ENCODE data around the gene ZNF141.

DNA sequence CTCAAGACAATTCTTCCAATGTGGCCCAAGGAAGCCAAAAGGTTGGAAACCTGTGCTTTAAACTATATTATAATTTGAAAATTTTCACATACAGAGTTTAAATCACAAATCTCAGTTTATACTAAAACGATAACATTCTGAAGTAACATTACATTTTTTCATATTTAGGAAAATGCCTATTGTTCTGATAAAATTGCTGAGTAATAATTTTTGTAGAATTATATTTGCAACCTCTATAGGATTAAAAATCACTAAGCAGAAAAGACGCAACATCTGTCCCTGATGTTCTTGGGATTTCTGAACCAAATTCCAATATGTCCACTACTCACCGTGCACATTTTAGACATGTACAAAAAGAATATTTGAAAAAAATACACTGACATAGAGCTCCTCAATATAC lies 42.9 kb upstream of the ZNF141 start:
- TF ChIP-seq, protein P1, sequence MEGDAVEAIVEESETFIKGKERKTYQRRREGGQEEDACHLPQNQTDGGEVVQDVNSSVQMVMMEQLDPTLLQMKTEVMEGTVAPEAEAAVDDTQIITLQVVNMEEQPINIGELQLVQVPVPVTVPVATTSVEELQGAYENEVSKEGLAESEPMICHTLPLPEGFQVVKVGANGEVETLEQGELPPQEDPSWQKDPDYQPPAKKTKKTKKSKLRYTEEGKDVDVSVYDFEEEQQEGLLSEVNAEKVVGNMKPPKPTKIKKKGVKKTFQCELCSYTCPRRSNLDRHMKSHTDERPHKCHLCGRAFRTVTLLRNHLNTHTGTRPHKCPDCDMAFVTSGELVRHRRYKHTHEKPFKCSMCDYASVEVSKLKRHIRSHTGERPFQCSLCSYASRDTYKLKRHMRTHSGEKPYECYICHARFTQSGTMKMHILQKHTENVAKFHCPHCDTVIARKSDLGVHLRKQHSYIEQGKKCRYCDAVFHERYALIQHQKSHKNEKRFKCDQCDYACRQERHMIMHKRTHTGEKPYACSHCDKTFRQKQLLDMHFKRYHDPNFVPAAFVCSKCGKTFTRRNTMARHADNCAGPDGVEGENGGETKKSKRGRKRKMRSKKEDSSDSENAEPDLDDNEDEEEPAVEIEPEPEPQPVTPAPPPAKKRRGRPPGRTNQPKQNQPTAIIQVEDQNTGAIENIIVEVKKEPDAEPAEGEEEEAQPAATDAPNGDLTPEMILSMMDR (conservative IDR thresholded peaks at IDR 0.05; ENCODE audit: low read depth in 2 of 2): no peak
- TF ChIP-seq EZH2 (IDR thresholded peaks at IDR 0.05; ENCODE audit: low read depth, unreplicated experiment): no peak
- TF ChIP-seq POLR2AphosphoS5 (IDR thresholded peaks at IDR 0.05; ENCODE audit: low read depth): no peak
- TF ChIP-seq NANOG (IDR thresholded peaks at IDR 0.05; ENCODE audit: borderline replicate concordance): no peak
- TF ChIP-seq, protein P2, sequence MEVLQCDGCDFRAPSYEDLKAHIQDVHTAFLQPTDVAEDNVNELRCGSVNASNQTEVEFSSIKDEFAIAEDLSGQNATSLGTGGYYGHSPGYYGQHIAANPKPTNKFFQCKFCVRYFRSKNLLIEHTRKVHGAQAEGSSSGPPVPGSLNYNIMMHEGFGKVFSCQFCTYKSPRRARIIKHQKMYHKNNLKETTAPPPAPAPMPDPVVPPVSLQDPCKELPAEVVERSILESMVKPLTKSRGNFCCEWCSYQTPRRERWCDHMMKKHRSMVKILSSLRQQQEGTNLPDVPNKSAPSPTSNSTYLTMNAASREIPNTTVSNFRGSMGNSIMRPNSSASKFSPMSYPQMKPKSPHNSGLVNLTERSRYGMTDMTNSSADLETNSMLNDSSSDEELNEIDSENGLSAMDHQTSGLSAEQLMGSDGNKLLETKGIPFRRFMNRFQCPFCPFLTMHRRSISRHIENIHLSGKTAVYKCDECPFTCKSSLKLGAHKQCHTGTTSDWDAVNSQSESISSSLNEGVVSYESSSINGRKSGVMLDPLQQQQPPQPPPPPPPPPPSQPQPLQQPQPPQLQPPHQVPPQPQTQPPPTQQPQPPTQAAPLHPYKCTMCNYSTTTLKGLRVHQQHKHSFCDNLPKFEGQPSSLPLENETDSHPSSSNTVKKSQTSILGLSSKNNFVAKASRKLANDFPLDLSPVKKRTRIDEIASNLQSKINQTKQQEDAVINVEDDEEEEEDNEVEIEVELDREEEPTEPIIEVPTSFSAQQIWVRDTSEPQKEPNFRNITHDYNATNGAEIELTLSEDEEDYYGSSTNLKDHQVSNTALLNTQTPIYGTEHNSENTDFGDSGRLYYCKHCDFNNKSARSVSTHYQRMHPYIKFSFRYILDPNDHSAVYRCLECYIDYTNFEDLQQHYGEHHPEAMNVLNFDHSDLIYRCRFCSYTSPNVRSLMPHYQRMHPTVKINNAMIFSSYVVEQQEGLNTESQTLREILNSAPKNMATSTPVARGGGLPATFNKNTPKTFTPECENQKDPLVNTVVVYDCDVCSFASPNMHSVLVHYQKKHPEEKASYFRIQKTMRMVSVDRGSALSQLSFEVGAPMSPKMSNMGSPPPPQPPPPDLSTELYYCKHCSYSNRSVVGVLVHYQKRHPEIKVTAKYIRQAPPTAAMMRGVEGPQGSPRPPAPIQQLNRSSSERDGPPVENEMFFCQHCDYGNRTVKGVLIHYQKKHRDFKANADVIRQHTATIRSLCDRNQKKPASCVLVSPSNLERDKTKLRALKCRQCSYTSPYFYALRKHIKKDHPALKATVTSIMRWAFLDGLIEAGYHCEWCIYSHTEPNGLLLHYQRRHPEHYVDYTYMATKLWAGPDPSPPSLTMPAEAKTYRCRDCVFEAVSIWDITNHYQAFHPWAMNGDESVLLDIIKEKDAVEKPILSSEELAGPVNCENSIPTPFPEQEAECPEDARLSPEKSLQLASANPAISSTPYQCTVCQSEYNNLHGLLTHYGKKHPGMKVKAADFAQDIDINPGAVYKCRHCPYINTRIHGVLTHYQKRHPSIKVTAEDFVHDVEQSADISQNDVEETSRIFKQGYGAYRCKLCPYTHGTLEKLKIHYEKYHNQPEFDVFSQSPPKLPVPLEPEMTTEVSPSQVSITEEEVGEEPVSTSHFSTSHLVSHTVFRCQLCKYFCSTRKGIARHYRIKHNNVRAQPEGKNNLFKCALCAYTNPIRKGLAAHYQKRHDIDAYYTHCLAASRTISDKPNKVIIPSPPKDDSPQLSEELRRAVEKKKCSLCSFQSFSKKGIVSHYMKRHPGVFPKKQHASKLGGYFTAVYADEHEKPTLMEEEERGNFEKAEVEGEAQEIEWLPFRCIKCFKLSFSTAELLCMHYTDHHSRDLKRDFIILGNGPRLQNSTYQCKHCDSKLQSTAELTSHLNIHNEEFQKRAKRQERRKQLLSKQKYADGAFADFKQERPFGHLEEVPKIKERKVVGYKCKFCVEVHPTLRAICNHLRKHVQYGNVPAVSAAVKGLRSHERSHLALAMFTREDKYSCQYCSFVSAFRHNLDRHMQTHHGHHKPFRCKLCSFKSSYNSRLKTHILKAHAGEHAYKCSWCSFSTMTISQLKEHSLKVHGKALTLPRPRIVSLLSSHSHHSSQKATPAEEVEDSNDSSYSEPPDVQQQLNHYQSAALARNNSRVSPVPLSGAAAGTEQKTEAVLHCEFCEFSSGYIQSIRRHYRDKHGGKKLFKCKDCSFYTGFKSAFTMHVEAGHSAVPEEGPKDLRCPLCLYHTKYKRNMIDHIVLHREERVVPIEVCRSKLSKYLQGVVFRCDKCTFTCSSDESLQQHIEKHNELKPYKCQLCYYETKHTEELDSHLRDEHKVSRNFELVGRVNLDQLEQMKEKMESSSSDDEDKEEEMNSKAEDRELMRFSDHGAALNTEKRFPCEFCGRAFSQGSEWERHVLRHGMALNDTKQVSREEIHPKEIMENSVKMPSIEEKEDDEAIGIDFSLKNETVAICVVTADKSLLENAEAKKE (CRISPR knock-in tag; IDR thresholded peaks at IDR 0.05): no peak
- no peak for TF ChIP-seq REST (IDR thresholded peaks at IDR 0.05; ENCODE audit: unreplicated experiment)
- TF ChIP-seq EZH2phosphoT487 (IDR thresholded peaks at IDR 0.05; ENCODE audit: unreplicated experiment): no peak
- TF ChIP-seq JUNB (IDR thresholded peaks at IDR 0.05; ENCODE audit: unreplicated experiment): no peak
- no peak for TF ChIP-seq CREB1 (CRISPR knock-in tag; IDR thresholded peaks at IDR 0.05; ENCODE audit: low read depth)
- TF ChIP-seq STAT1 (IDR thresholded peaks at IDR 0.05; ENCODE audit: unreplicated experiment): no peak
- TF ChIP-seq ZNF114 (CRISPR knock-in tag; IDR thresholded peaks at IDR 0.05): no peak
- TF ChIP-seq ZNF331 (CRISPR knock-in tag; IDR thresholded peaks at IDR 0.05; ENCODE audit: low read depth): no peak

Data from GM23338 (cell line).